ENCODE results near the gene ACYP2. TPM values are rescaled to one million over a fixed set of nuclear protein-coding genes. Genes with fewer than 3 reads are reported as not detected.

The ACYP2 gene
- total RNA-seq, 6 donors from 2014 or later = 8.9 to 15.7 (median 14.8) TPM

- H3K36me3 ChIP-seq = no peaks in the 10 kb centered on the region
- ATAC-seq (ENCODE audit: low FRiP score in 2 of 2) = no peak
Measured at GRCh38 chr2:54347622-54348021, 232.2 kb downstream of the ACYP2 start.

GRCh38 chr2:54348646-54349045 lies 233.2 kb downstream of the ACYP2 start:
- Histone ChIP-seq H3K4me3 (no peak overlapping the region), H3K27ac (no peak overlapping the region), H3K9me3 (no peaks in the 10 kb centered on the region), H3K36me3 (no peaks in the 10 kb centered on the region), H3K4me1 (no peaks in the 10 kb centered on the region), H3K27me3 (no peaks in the 10 kb centered on the region)
- peak in 1 of 2 donors; percentile 36 for DNase-seq
- no peak for TF ChIP-seq POLR2AphosphoS5 (IDR thresholded peaks at IDR 0.05)
- no peak for TF ChIP-seq POLR2A (IDR thresholded peaks at IDR 0.05)
- TF ChIP-seq CTCF (IDR thresholded peaks at IDR 0.05) = no peak
- no peak for TF ChIP-seq EP300 (IDR thresholded peaks at IDR 0.05)
- no peak for ATAC-seq (ENCODE audit: low FRiP score in 2 of 2)
- WGBS, 2 donors = 33 to 40% methylated on average over 2 of the region's 2 CpGs

More at GRCh38 chr2:54347622-54348021, 232.2 kb downstream of the ACYP2 start:
- H3K27ac ChIP-seq = no peak overlapping the region
- H3K4me1 ChIP-seq = peaks cover 0 to 3% (median 0%) of the 10 kb centered on the region in 4 donors
- no peak for DNase-seq
- TF ChIP-seq POLR2A (IDR thresholded peaks at IDR 0.05) (no peak), CTCF (IDR thresholded peaks at IDR 0.05) (no peak), POLR2AphosphoS5 (IDR thresholded peaks at IDR 0.05) (no peak), EP300 (IDR thresholded peaks at IDR 0.05) (no peak)
- H3K27me3 ChIP-seq = no peaks in the 10 kb centered on the region
- H3K4me3 ChIP-seq = no peak overlapping the region
- 89 to 95% methylated on average over 3 of the region's 3 CpGs for WGBS, 2 donors
- no peaks in the 10 kb centered on the region for H3K9me3 ChIP-seq

- no peaks in the 10 kb centered on the region for H3K4me1 ChIP-seq
- H3K4me3 ChIP-seq = no peak overlapping the region
- no peaks in the 10 kb centered on the region for H3K36me3 ChIP-seq
- H3K27me3 ChIP-seq = no peaks in the 10 kb centered on the region
- no peak overlapping the region for H3K27ac ChIP-seq
- no peak for DNase-seq
- 42 to 60% methylated on average over 3 of the region's 3 CpGs for WGBS, 2 donors
- ATAC-seq (ENCODE audit: low FRiP score in 2 of 2) = no peak
- no peaks in the 10 kb centered on the region for H3K9me3 ChIP-seq
- TF ChIP-seq POLR2A (IDR thresholded peaks at IDR 0.05) (no peak), EP300 (IDR thresholded peaks at IDR 0.05) (no peak), POLR2AphosphoS5 (IDR thresholded peaks at IDR 0.05) (no peak)
Measured at GRCh38 chr2:54350426-54350825, 235.0 kb downstream of the ACYP2 start.

GRCh38 chr2:54353216-54353615 lies 237.8 kb downstream of the ACYP2 start:
- H3K4me1 ChIP-seq = no peaks in the 10 kb centered on the region
- no peaks in the 10 kb centered on the region for H3K27me3 ChIP-seq
- no peaks in the 10 kb centered on the region for H3K9me3 ChIP-seq
- H3K27ac ChIP-seq = no peak overlapping the region
- H3K4me3 ChIP-seq = no peak overlapping the region
- DNase-seq (no peak), ATAC-seq (ENCODE audit: low FRiP score in 2 of 2) (no peak)
- 93 to 94% methylated on average over 4 to 5 of the region's 5 CpGs for WGBS, 2 donors
- H3K36me3 ChIP-seq = no peaks in the 10 kb centered on the region
- TF ChIP-seq POLR2AphosphoS5 (IDR thresholded peaks at IDR 0.05) (no peak), CTCF (IDR thresholded peaks at IDR 0.05) (no peak), POLR2A (IDR thresholded peaks at IDR 0.05) (no peak), EP300 (IDR thresholded peaks at IDR 0.05) (no peak)

Small RNA genes lying within 50 kb of the gene (small RNA-seq; reads per million reads assigned to genes)
- gene RNU7-172P = 0 to 0.11 (median 0.03) reads per million in 4 donors

Other genes starting within 250 kb of the ACYP2 start
- gene PSME4, start 144.6 kb upstream of the ACYP2 start, total RNA-seq = 10 to 100 TPM; 39.3 to 80.7 (median 65.1) TPM
- gene TSPYL6, start 140.6 kb downstream of the ACYP2 start, total RNA-seq = 1 to 10 TPM in 1 of 6 donors, not detected in 5; 1.0 TPM